ENCODE data around the gene ANO10.
"Not testable (repeated sequence)": the region's sequence is repeated elsewhere in the genome, so short reads cannot be mapped to it uniquely, and the experiment has no call there.

The ANO10 gene

DNA sequence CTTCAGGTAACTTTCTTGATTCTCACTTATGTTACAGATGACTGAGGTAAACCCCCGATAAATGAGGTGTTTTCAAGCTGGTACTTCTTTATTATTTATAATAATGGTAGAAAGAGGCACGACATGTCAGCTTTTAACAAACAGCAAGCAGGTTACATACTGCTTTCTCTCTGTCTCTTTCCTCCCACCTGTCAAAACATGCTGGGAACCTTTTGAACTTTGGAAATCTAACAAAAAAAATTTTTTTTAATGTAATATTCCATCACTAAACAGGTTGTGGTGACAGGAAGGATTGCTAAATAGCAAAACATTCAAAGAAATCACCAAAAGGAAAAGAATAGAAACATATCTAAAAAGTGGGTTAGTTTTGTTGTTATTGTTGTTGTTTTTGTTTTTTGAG lies 48.2 kb downstream of the ANO10 start:
- no peak for DNase-seq

DNA sequence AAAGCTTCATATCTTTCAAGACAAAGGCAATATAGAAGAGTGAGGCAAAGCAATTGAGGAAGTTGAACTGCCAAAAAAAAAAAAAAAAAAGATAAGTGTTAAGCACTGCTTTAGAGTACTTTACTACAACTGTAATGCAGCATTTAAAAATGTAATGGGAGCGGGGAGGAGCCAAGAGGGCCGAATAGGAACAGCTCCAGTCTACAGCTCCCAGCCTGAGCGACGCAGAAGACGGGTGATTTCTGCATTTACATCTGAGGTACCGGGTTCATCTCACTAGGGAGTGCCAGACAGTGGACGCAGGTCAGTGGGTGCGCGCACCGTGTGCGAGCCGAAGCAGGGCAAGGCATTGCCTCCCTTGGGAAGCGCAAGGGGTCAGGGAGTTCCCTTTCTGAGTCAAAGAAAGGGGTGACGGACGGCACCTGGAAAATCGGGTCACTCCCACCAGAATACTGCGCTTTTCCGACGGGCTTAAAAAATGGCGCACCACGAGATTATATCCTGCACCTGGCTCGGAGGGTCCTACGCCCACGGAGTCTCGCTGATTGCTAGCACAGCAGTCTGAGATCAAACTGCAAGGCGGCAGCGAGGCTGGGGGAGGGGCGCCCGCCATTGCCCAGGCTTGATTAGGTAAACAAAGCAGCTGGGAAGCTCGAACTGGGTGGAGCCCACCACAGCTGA lies 56.0 kb downstream of the ANO10 start:
- DNase-seq, result not testable (repeated sequence)

DNA sequence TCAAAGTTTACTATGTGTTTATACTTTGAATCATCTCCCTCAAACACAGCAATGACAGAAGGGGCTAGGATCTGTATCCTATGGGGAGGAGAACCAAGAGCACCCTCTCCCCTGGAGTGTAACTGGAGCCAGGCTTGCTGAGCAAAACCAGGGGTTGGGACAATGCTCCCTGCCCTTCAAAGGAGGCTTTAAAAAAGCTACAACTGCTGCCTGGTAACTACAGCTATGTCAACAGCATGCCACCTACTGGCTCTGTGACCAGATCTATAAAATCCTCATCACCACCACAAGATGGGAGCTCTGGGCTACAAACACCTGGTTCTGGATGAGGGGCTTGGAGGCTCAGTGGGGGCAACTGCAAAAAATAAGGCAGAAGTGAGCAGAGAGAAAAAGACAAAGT lies 61.9 kb downstream of the ANO10 start:
- no peak for DNase-seq

DNA sequence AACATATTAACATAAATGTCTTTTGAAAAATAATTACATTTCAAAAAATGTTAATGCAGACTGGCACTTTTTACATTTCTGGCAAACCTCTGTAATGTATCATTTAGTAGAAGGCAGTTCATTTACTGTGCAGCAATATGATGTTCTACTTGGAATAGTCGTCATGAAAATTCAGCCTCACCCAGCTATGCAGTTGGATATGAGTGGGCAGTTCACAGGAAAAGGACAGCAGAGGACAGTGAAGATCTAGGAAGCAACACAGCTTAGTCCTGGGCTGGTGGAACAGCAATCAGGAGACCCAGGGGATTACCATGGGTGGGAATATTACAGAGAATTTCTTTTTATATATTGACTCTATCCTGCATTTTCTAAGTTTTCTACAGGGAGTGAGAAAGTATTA lies 63.6 kb downstream of the ANO10 start:
- DNase-seq, result no peak

DNA sequence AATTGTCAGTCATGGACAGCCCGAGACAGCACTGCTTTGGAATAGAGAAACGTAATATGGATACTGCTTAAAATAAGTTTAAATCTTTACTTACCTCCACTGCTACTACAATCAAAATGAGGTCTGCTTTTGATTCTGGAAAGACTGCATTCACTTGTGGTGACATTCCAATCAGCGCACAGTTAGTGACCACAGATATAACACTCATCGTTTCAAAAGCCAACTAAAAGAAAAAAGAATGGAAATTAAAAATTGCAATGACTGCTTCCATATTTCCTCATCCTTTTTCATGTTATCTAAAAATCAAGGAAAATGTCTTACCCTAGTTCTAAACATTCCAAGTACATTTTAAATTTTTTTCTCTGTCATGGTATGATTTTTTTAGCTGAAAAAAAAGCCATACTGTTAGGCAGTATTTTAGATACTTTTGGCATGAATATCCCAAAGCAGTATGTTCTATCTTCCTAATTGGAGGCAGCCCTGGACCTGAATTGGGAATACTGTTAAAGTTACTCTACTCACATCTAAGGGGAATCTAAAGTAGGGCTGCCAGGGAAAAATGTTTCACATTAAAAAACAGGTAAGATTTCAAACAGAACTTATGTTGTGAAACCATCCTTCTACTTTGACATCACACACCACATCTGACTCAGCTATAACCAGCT lies 72.1 kb downstream of the ANO10 start:
- DNase-seq, result no peak

DNA sequence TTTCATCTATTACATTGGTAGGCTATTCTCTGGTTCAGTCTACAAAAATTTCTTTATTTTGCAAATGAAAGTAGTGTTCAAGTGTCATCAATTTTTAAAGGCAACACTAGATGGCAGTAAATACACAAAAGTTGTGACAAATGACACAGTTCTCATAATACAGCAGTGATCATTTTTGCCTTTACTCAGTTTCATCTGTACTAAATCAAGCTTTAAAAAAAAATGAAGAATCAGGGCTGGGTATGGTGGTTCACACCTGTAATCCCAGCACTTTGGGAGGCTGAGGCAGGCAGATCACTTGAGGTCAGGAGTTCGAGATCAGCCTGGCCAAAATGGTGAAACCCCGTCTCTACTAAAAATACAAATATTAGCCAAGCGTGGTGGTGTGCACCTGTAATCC lies 77.5 kb downstream of the ANO10 start:
- DNase-seq, result not testable (repeated sequence)

DNA sequence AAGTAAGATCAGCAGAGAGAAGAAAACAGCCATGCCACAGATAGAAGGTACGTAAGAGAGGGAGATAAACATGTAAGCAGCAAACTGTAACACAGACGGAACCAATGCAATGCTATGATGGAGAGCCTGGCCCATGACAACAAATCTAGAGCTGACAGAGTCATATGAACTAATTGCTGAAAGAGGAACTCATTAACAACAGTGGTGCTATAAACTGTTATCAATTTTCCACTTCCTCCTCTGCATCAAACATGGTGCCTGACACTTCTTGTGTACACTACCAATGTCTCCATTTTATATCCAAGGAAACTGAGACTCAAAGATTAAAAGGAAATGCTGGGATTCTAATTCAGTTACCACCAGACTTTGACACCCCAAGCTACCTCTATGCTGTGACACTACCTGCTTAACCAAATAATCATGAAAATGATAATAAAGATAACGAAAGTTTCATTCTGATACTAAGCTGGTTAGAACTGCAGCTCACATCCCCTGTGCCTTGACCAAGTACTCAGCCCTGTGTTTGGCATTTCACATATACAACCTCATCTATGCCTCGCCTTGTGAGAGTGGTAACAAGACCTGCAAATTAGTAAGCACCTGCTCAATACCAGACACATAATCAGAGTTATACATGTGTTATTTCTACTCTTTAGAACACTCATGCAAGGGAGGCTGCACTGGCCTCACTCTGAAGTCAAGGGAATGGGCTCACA lies 79.3 kb downstream of the ANO10 start:
- DNase-seq, result no peak

DNA sequence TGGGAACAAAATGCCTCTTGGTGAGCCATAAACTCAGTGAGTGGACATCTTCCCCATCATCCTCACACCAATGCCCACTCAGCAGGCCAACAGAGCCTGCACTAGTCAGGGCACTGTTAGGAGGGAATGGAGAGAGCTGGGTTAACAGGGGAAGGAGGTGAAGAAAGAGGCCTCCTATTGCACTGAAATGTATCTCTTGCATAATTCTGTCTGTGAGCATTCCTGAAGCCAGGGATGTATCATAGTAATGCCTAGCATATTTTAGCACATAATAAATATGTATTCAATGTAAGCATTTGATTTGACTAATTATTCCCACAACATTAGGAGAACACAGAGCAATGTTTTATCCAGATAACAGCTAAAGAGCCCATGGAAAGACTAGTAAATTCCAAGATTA lies 81.2 kb downstream of the ANO10 start:
- no peak for DNase-seq

DNA sequence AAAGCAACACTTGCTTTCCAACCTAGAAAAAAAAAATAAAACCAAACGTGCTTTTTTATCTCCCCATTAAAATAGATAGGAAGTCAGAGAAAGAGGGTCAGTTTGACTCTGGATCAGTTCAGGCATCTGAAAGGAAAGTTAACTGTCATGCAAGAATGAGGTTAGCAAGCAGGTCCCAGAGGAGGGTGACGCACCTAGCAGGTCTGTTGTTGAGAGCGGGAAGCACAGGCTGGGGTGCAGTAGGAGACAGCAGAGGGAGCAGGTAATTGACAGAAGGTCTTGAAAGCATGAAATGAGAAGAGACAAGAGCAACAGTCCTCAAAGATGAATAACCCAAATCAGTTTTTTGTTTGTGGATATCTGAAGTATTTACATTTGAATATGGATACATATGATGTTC lies 82.5 kb downstream of the ANO10 start:
- no peak for DNase-seq

DNA sequence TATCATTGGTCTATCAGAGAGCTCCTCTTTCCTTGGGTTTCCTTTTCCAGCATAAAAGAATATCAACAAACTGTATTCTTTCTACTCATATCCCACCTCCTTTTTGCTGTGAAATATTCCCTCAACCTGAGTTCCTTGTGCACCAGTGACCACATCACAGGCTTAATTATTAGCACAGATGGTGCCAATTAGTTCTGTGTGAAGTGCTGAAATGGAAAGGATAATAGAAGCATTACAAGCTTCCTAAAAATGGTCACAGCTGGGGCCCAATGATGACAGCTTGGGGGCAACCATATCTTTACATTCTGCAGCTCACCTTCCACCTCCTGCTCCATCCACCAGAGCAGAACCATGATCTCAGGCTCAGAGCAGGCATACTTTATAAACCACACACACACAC lies 84.6 kb downstream of the ANO10 start:
- no peak for DNase-seq

DNA sequence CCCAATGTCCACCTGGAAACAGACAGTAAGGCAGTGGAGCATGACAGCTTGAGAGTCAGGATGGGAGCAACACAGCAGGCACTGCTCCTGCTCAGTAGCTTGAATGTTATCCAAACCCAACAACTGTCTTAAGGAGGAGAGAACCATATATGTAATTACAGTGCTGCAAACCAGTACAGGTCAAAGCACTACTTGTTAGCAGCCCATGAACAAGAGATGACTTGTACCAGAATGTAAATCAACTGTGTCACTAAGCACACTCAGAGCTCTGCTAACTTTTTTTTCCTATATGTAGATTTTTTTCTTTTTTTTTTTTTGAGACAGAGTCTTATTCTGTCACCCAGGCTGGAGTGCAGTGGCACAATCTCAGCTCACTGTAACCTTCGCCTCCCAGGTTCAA lies 87.1 kb downstream of the ANO10 start:
- DNase-seq, result no peak

DNA sequence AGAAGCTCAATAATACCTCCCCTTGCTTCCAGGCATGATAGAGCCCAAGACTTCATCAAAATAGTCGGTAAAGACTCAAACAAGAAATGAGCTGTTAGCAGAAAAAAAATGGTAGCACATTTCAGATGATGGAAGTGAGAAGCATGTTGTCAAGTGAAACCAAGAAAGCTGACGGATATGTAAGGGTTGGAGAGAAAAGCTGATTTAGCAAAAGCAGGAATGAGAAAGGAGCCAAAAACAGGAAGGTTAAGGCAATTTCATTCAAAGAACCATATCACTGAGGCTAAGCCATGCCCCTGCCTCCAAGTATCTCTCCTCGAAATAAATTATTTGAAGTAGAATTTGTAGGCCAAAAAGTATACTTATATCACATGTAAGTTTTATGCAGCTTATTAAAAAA lies 88.8 kb downstream of the ANO10 start:
- no peak for DNase-seq

DNA sequence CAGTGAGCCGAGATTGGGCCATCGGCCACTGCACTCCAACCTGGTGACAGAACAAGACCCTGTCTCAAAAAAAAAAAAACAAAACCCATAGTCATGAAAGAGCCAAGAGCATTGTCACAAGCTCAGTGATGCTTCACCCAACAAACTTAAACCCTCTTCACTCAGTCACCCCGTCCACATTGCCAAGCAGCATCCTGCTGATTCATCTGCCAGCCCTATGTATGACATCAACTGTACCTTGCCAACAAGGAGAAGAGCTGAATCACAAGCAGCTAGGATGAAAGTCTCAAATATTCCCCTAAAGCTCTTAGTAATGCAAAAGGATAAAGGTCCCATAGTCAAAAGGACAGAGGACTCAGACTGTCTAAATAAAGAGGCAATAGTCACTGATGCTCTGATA lies 90.0 kb downstream of the ANO10 start:
- DNase-seq, result no peak

DNA sequence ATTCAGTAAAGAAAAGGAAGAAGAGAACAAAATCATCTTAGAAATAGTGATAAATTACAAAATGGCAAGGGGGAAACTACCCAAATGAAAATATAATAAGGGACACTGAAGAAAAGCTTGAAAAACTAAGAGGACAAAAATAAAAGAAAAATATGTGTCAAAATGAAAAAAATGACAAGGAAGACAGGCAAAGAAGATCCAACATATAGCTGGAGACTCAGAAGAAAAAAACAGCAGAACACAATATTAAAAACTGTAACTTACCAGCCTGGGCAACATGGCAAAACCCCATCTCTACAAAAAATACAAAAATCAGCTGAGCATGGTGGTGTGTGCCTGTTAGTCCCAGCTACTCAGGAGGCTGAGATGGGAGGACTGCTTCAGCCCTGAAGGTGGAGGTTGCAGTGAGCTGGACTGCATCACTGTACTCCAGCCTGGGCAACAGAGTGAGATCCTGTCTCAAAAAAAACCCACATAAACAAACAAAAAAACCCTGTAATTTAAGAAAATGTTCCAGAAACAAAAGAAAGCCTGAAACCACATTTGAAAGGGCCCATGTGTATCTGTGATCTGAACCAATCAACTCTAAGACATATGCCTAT lies 93.2 kb downstream of the ANO10 start:
- DNase-seq, result no peak

DNA sequence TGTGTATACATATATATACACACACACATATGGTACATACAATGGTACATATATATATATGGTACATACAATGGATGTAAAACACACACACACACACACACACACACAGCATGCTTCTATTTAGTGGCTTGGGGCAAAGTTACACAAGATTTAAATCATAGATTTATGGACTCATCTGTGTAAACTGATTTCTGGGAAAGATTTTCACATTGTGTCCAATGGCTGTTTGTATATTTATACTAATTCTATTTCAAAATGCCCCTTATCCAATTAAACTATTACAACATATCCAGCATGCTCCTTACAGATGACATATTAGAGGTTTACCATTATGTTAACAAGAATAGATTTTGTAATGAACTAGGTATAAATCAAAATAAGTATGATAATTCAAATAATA lies 94.9 kb downstream of the ANO10 start:
- DNase-seq, result no peak

DNA sequence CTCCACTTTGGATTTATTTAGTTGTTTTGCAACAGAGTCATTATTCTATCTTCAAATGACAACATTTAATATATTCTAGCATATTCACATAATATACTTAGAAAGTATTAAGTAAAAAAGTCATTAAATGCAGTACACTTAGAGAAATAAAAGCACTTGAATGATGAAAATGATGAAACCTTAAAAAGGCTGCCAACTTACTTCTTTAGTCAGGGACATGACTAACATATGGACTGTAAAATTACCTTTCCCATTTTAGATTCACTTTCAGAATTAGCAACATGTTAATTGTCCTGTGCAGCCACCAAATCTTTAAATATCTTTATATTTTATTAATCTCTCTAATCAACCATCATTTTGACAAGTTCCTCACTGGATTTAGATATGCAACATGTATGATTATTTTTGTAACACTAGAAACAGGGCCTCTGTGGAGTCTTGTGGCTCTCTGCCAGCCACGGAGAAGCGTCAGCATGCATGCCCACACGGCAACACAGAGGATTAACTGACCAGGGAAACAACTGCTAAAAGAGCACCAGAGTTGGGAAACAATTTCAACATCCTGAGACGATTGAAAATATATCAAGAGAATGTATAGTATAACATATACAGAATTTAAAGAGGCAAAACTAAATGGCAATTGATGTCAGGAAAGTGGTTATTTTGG lies 95.7 kb downstream of the ANO10 start:
- DNase-seq, result no peak

DNA sequence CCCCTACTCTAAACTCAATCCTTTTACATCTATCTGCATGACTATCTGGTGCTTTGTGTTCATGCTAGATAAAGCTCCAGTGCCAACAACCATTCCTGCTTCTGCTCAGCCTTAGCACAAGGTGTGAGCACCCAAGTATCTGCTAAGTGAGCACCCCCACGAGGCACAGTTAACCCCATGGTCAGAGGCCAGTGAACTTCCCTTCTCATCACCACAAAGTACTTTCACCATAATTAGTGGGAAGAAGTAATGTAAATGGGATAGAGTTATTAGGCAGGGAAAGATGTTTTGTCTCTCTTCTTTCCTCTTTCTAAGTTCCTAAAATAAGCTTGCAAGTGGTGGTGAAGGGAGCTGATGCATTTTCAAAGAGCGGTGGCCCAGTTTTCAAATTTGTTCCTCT lies 96.4 kb downstream of the ANO10 start:
- DNase-seq, result no peak

DNA sequence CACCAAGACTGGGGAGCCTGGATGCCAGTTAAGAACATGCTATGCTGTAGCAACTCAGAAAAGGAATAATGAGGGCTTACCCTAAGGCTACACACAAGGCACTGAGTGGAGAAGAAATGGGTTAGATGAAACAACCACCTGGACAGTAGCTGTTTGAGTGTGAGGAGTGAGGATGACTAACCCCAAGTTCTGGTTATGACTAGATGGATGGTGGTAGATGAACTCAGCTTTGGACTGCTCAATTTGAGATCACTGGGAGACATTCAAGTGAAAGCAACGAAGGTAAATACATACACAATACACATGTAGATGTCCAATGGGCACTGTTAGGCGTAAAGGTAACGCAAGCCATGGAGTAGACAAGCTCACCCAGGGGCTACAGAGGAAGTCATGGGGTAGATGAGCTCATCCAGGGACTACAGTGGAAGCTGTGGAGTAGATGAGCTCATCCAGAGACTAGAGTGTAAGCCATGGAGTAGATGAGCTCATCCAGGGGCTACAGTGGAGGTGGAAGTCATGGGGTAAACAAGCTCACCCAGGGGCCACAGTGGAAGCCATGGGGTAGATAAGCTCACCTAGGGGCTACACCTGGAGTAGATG lies 98.3 kb downstream of the ANO10 start:
- DNase-seq, result no peak

DNA sequence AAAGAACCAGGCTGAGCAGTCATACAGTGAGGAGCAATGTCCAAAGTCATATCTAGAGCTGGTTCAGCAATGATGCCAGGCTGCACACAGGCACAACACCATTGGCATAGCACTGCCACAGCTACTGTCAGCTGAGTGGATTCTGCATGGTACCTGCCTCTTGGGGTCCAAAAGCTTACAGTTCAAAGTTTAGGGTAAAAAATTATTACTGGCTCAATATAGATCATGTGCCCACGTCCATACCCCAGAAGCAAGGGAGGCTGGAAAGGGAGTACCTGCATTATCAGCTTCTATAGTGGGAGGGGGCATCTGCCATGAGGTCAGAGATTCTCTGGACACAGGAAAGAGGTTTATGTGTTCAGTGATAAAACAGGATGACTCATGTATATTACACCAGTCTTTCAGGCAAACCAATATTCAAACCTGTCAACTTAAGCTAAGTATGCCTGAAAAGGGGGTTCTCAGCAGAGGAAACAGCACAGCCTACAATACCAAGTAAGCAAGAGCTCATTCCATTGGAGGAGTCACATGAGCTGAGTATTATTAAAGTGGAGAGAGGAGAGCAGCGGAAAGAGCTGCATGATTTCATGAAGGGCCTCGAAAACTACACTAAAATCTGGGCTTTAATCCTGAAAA lies 99.0 kb downstream of the ANO10 start:
- no peak for DNase-seq

DNA sequence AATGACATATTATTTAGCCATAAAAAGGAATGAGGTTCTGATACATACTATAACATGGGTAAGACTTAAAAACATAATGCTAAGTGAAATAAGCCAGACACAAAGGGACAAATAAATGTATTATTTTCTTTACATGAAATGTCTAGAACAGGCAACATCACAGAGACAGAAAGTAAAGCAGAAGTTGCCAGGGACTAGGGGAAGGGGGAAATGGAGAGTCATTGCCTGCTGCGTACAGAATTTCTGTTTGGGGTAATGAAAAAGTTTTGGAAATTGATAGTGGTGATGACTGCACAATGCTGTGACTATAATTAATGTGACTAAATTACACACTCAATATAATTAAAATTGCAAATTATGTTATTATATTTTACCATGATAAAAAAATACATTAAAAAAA lies 99.9 kb downstream of the ANO10 start:
- no peak for DNase-seq

DNA sequence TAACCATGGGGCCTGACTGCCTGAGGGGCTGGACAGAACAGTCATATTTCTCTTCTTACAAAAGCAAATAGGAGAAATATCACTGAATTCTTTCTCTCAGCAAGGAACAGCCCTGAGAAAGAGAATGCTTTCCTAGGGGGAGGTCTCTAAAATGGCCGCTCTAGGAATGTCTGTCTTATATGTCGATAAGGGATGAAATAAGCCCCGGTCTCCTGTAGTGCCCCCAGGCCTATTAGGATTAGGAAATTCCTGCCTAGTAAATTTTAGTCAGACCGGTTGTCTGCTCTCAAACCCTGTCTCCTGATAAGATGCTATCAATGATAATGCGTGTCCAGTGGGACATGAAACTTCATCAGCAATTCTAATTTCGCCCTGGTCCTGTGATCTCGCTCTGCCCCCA lies 103.3 kb downstream of the ANO10 start:
- DNase-seq, result not testable (repeated sequence)

DNA sequence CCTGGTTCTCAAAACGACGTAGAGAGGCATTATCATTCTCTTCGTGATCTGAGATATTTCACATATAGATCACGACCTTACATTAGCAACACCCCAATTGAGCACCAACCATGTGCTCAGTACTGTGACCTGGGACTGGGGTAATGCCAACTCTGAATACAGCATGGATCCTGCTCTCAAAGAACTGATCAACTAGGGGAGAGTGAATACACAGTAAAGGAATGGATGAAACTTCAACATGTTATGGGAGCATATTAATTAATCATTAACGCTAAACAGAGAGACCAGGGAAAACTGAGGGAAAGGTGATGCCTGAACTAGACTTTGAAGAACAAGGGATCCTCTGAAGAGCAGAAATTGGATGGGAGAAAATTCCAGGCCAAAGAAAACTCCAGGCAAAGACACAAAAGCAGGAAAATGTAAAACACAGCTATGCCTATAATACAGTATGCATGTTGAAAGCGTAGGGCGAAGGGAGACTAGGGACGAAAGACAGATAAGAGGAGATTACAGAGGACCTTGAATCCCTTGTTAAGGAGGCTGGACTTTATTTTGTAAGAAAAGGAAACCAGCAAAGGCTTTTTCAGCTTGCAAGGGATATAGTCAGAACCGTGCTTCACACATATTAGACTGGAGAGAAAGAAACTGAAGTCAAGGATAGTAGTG lies 105.7 kb downstream of the ANO10 start:
- no peak for DNase-seq
